Muscle of arm (tissue), 14 donors: ENCODE results near the gene CPXM2. TPM values are rescaled to one million over a fixed set of nuclear protein-coding genes. Genes with fewer than 3 reads are reported as not detected.

ENCODE experiments used
- DNase-seq: peaks from one replicate; pipeline ENCODE4 v3.0.0-alpha.2; 2013
- long read RNA-seq, 11 donors: transcript quantifications; one replicate each; lab custom pipeline, GENCODE V29; 2026
- polyA plus RNA-seq, 12 donors: library from polyadenylated mRNA; unstranded; fragments of 120-200 nt; gene quantifications; one replicate each; pipeline ENCODE4 v1.2.1, GENCODE V29; 2013; ENCODE audit not compliant: insufficient read length in 12 of 12

CPXM2 gene
- polyA plus RNA-seq, result 10 to 100 TPM in 2 of 12 donors, 1 to 10 TPM in 5, under 1 TPM in 3, not detected in 2; 0.36 to 33.8 (median 2.2) TPM
- long read RNA-seq, donor 1, partial matches to known transcripts, result 33 of 36 reads
- long read RNA-seq, donor 1, other reads (novel, unspliced or antisense), result 0 of 36 reads
- long read RNA-seq, donor 2, result 0 reads
- long read RNA-seq, donor 3, result 0 reads
- long read RNA-seq, donor 4, result 0 reads
- long read RNA-seq, donor 5, result 0 reads
- long read RNA-seq, donor 6, result 0 reads
- long read RNA-seq, donor 7, result 0 reads
- long read RNA-seq, donor 8, result 0 reads
- long read RNA-seq, donor 9, result 0 reads
- long read RNA-seq, donor 10, result 0 reads
- long read RNA-seq, donor 11, result 0 reads

GRCh38 chr10:123891144-123892071, at the start of gene CPXM2:
Gene CPXM2 (minus strand): TSS chr10:123891807. CDS start chr10:123891659, 148 bp downstream.
- DNase-seq, result no peak

GRCh38 chr10:123939591-123939990, 48.0 kb upstream of the CPXM2 start:
- DNase-seq, result no peak

GRCh38 chr10:123938890-123939289, 47.3 kb upstream of the CPXM2 start:
- no peak for DNase-seq

GRCh38 chr10:123936426-123936825, 44.8 kb upstream of the CPXM2 start:
- no peak for DNase-seq

GRCh38 chr10:123935680-123936079, 44.1 kb upstream of the CPXM2 start:
- no peak for DNase-seq

- no peak for DNase-seq
Observed at GRCh38 chr10:123934846-123935245, 43.2 kb upstream of the CPXM2 start.

GRCh38 chr10:123930340-123931001, 38.9 kb upstream of the CPXM2 start:
- peak; percentile 50 for DNase-seq

GRCh38 chr10:123929791-123930190, 38.2 kb upstream of the CPXM2 start:
- no peak for DNase-seq

GRCh38 chr10:123928427-123928826, 36.8 kb upstream of the CPXM2 start:
- DNase-seq, result no peak

- no peak for DNase-seq
Observed at GRCh38 chr10:123926401-123927264, 35.0 kb upstream of the CPXM2 start.

- no peak for DNase-seq
Observed at GRCh38 chr10:123922126-123922525, 30.5 kb upstream of the CPXM2 start.

- no peak for DNase-seq
Observed at GRCh38 chr10:123916775-123917174, 25.2 kb upstream of the CPXM2 start.

- no peak for DNase-seq
Observed at GRCh38 chr10:123913688-123914268, 22.2 kb upstream of the CPXM2 start.

- no peak for DNase-seq
Observed at GRCh38 chr10:123912871-123913270, 21.3 kb upstream of the CPXM2 start.

- DNase-seq, result no peak
Observed at GRCh38 chr10:123912466-123912865, 20.9 kb upstream of the CPXM2 start.

- DNase-seq, result no peak
Observed at GRCh38 chr10:123911866-123912265, 20.3 kb upstream of the CPXM2 start.

GRCh38 chr10:123909866-123910265, 18.3 kb upstream of the CPXM2 start:
- DNase-seq, result no peak

GRCh38 chr10:123909426-123909825, 17.8 kb upstream of the CPXM2 start:
- DNase-seq, result no peak

GRCh38 chr10:123908379-123908778, 16.8 kb upstream of the CPXM2 start:
- DNase-seq, result no peak

- DNase-seq, result no peak
Observed at GRCh38 chr10:123906884-123907652, 15.5 kb upstream of the CPXM2 start.
